GM23248 (cell line): Measurements from ENCODE around the gene ADGRV1. TPM values are rescaled to one million over a fixed set of nuclear protein-coding genes. Genes with fewer than 3 reads are reported as not detected.
"Not testable (repeated sequence)": the region's sequence is repeated elsewhere in the genome, so short reads cannot be mapped to it uniquely, and the experiment has no call there.

ENCODE experiments used
- DNase-seq: peaks from one replicate; pipeline ENCODE4 v3.0.0-alpha.2; 2015
- H2AFZ ChIP-seq: fragments of 200-600 bp; sonication (generic); 2 replicates; pipeline ENCODE4 v1.6.1; 2016; ENCODE audit warnings: antibody characterized with exemption
- H3F3A ChIP-seq: fragments of 200-600 bp; sonication (generic); 2 replicates; pipeline ENCODE4 v1.6.1; 2016; ENCODE audit warnings: mild to moderate bottlenecking, antibody characterized with exemption, mixed run types; ENCODE audit not compliant: insufficient read depth
- H3K27ac ChIP-seq: fragments of 200-600 bp; sonication (generic); 2 replicates; pipeline ENCODE4 v1.5.1; 2016; ENCODE audit warnings: mild to moderate bottlenecking
- H3K27me3 ChIP-seq: fragments of 200-600 bp; sonication (generic); replicated peaks from 2 replicates; pipeline ENCODE4 v1.6.1; 2016; ENCODE audit warnings: mild to moderate bottlenecking; ENCODE audit not compliant: insufficient read depth
- H3K36me3 ChIP-seq: fragments of 200-600 bp; sonication (generic); 2 replicates; pipeline ENCODE4 v1.6.1; 2016; ENCODE audit warnings: low read depth, mild to moderate bottlenecking
- H3K4me1 ChIP-seq: fragments of 200-600 bp; sonication (generic); 2 replicates; pipeline ENCODE4 v1.6.1; 2016; ENCODE audit warnings: mild to moderate bottlenecking; ENCODE audit not compliant: insufficient read depth
- H3K4me2 ChIP-seq: fragments of 200-600 bp; sonication (generic); one replicate; pipeline ENCODE4 v1.6.1; 2016; ENCODE audit warnings: mild to moderate bottlenecking; ENCODE audit not compliant: unreplicated experiment
- H3K4me3 ChIP-seq: fragments of 200-600 bp; sonication (generic); 2 replicates; pipeline ENCODE4 v1.5.1; 2016; ENCODE audit warnings: mild to moderate bottlenecking
- H3K79me2 ChIP-seq: fragments of 200-600 bp; sonication (generic); 2 replicates; pipeline ENCODE4 v1.6.1; 2016; ENCODE audit warnings: mild to moderate bottlenecking; ENCODE audit not compliant: insufficient read depth
- H3K9ac ChIP-seq: fragments of 200-600 bp; sonication (generic); 2 replicates; pipeline ENCODE4 v1.6.1; 2016; ENCODE audit warnings: mild to moderate bottlenecking
- H3K9me2 ChIP-seq: fragments of 200-600 bp; sonication (generic); 2 replicates; pipeline ENCODE4 v1.6.1; 2016; ENCODE audit warnings: mixed run types, mild to moderate bottlenecking, moderate library complexity; ENCODE audit not compliant: insufficient read depth
- H3K9me3 ChIP-seq: fragments of 200-600 bp; sonication (generic); one replicate; pipeline ENCODE4 v1.6.1; 2017; ENCODE audit warnings: low read depth
- H4K20me1 ChIP-seq: fragments of 200-600 bp; sonication (generic); 2 replicates; pipeline ENCODE4 v1.6.0; 2016; ENCODE audit not compliant: insufficient read depth
- EZH2 ChIP-seq: fragments of 200-600 bp; sonication (generic); IDR thresholded peaks from 2 replicates; pipeline ENCODE4 v1.6.1; 2018; ENCODE audit warnings: antibody characterized with exemption, mild to moderate bottlenecking; ENCODE audit not compliant: insufficient read depth, poor library complexity, severe bottlenecking
- EZH2phosphoT487 ChIP-seq: fragments of 200-600 bp; sonication (generic); IDR thresholded peaks from 2 replicates; pipeline ENCODE4 v1.6.1; 2018; ENCODE audit warnings: antibody characterized with exemption, moderate library complexity, mild to moderate bottlenecking, low read depth; ENCODE audit not compliant: insufficient read depth
- WGBS, 2 experiments: methylation state at CpG; one replicate each; pipeline ENCODE4 v1.1.6; 2015 to 2017; ENCODE audit warnings: low lambda C conversion rate in 2 of 2, low coverage in 1 of 2; ENCODE audit errors: missing lambda C conversion rate in 2 of 2; 5-methylcytosine and 5-hydroxymethylcytosine counted together
- in situ Hi-C: fragments of 300-500 bp; cut with MboI; formaldehyde crosslinking; loops from 2 replicates; pipeline ENCODE4 v1.15.0; 2020
- polyA plus RNA-seq: library from polyadenylated mRNA; unstranded; fragments of >200 nt; fragmentation: Nextera tagmentation; extraction: Ambion mirVana; gene quantifications from 2 replicates; pipeline ENCODE4 v1.2.1, GENCODE V29; 2016
- total RNA-seq: library from RNA; depleted of rRNA; stranded (reverse); fragments of >200 nt; shearing (Covaris generic); gene quantifications from 2 replicates; pipeline ENCODE4 v1.2.3, GENCODE V29; 2014

ADGRV1 gene
- total and polyA plus RNA-seq, 2 experiments from 2014 or later = not detected

- no peaks in the 10 kb centered on the region for H3K9me3 ChIP-seq
- no peaks in the 10 kb centered on the region for H3K36me3 ChIP-seq
- no peak for DNase-seq
- TF ChIP-seq EZH2phosphoT487 = no peak
- no peak for TF ChIP-seq EZH2
- no peaks in the 10 kb centered on the region for H4K20me1 ChIP-seq
- H3K4me3 ChIP-seq = no peak overlapping the region
- H3F3A ChIP-seq = no peaks in the 10 kb centered on the region
- H3K4me2 ChIP-seq = no peak overlapping the region
- WGBS, 2 experiments = 20 to 24% methylated on average over 2 of the region's 2 CpGs
- in situ Hi-C loops = no loop called here
- H3K4me1 ChIP-seq = no peaks in the 10 kb centered on the region
- no peaks in the 10 kb centered on the region for H3K9me2 ChIP-seq
- H3K27ac ChIP-seq = no peak overlapping the region
- no peak overlapping the region for H3K9ac ChIP-seq
- H2AFZ ChIP-seq = no peak overlapping the region
- no peaks in the 10 kb centered on the region for H3K79me2 ChIP-seq
- H3K27me3 ChIP-seq = no peaks in the 10 kb centered on the region
Measured at GRCh38 chr5:90570034-90570433, 11.4 kb downstream of the ADGRV1 start.

- Histone ChIP-seq H3K9me3 (no peaks in the 10 kb centered on the region), H3K4me2 (no peak overlapping the region), H3K36me3 (no peaks in the 10 kb centered on the region), H3F3A (no peaks in the 10 kb centered on the region), H3K9ac (no peak overlapping the region), H3K27me3 (no peaks in the 10 kb centered on the region), H4K20me1 (no peaks in the 10 kb centered on the region), H3K79me2 (no peaks in the 10 kb centered on the region), H3K4me1 (no peaks in the 10 kb centered on the region), H3K9me2 (no peaks in the 10 kb centered on the region), H3K27ac (no peak overlapping the region), H2AFZ (no peak overlapping the region), H3K4me3 (no peak overlapping the region)
- 37 to 46% methylated on average over 1 of the region's 1 CpG for WGBS, 2 experiments
- DNase-seq = no peak
- TF ChIP-seq EZH2phosphoT487 (no peak), EZH2 (no peak)
- in situ Hi-C loops = no loop called here
Measured at GRCh38 chr5:90571147-90571773, 12.7 kb downstream of the ADGRV1 start.

GRCh38 chr5:90575712-90576111, 17.1 kb downstream of the ADGRV1 start:
- in situ Hi-C loops = no loop called here
- no peaks in the 10 kb centered on the region for H3F3A ChIP-seq
- H3K9me2 ChIP-seq = no peaks in the 10 kb centered on the region
- H2AFZ ChIP-seq = no peak overlapping the region
- no peak overlapping the region for H3K4me2 ChIP-seq
- no peaks in the 10 kb centered on the region for H3K4me1 ChIP-seq
- DNase-seq = no peak
- no peak overlapping the region for H3K4me3 ChIP-seq
- TF ChIP-seq EZH2 = no peak
- TF ChIP-seq EZH2phosphoT487 = no peak
- no peaks in the 10 kb centered on the region for H3K36me3 ChIP-seq
- no peaks in the 10 kb centered on the region for H4K20me1 ChIP-seq
- no peaks in the 10 kb centered on the region for H3K9me3 ChIP-seq
- WGBS, 2 experiments = 69 to 71% methylated on average over 5 of the region's 5 CpGs
- no peaks in the 10 kb centered on the region for H3K79me2 ChIP-seq
- H3K9ac ChIP-seq = no peak overlapping the region
- H3K27ac ChIP-seq = no peak overlapping the region
- no peaks in the 10 kb centered on the region for H3K27me3 ChIP-seq

GRCh38 chr5:90576566-90576965, 18.0 kb downstream of the ADGRV1 start:
- in situ Hi-C loops, H3K4me1 ChIP-seq, H3K27ac ChIP-seq, H3K9me2 ChIP-seq, H3K79me2 ChIP-seq, H4K20me1 ChIP-seq, H3K9ac ChIP-seq, H2AFZ ChIP-seq, H3K36me3 ChIP-seq, H3K4me2 ChIP-seq, H3K4me3 ChIP-seq, H3K9me3 ChIP-seq, H3K27me3 ChIP-seq, H3F3A ChIP-seq, DNase-seq: not testable (repeated sequence)
- 48 to 54% methylated on average over 3 of the region's 3 CpGs for WGBS, 2 experiments

- in situ Hi-C loops = not testable (repeated sequence)
Measured at GRCh38 chr5:90579905-90580304, 21.3 kb downstream of the ADGRV1 start.

More at GRCh38 chr5:90579905-90580304, 21.3 kb downstream of the ADGRV1 start:
- 23 to 32% methylated on average over 2 of the region's 2 CpGs for WGBS, 2 experiments
- H4K20me1 ChIP-seq, H3K4me2 ChIP-seq, H3K4me3 ChIP-seq, H3K9me2 ChIP-seq, H2AFZ ChIP-seq, DNase-seq, H3K27me3 ChIP-seq, H3K9me3 ChIP-seq, H3K79me2 ChIP-seq, H3K36me3 ChIP-seq, H3K27ac ChIP-seq, H3F3A ChIP-seq, H3K9ac ChIP-seq, H3K4me1 ChIP-seq: not testable (repeated sequence)
